H9 (cell line): ENCODE measurements around the gene TTC9B. TPM values are rescaled to one million over a fixed set of nuclear protein-coding genes. Genes with fewer than 3 reads are reported as not detected.

ENCODE experiments used
- DNase-seq: peaks from one replicate; pipeline ENCODE4 v3.0.0-alpha.2; 2017
- H2AFZ ChIP-seq: one replicate; pipeline ENCODE4 v1.6.1; 2013; ENCODE audit warnings: mild to moderate bottlenecking, low read length, control low read depth, moderate library complexity
- H2AK5ac ChIP-seq: 2 replicates; pipeline ENCODE4 v1.6.1; 2013; ENCODE audit warnings: low read length, control low read depth, mixed read lengths; ENCODE audit not compliant: insufficient read length
- H2BK120ac ChIP-seq: one replicate; pipeline ENCODE4 v1.6.1; 2013; ENCODE audit warnings: low read depth, mild to moderate bottlenecking, low read length, control low read depth, inconsistent platforms; ENCODE audit not compliant: poor library complexity, severe bottlenecking
- H2BK12ac ChIP-seq: 2 replicates; pipeline ENCODE4 v1.6.1; 2013; ENCODE audit warnings: low read length, control low read depth, mixed read lengths, low read depth; ENCODE audit not compliant: insufficient read length
- H2BK15ac ChIP-seq: 2 replicates; pipeline ENCODE4 v1.6.1; 2013; ENCODE audit warnings: low read depth, low read length, control low read depth
- H2BK20ac ChIP-seq: one replicate; pipeline ENCODE4 v1.6.1; 2013; ENCODE audit warnings: low read depth, mild to moderate bottlenecking, low read length, control low read depth, inconsistent platforms; ENCODE audit not compliant: poor library complexity, severe bottlenecking
- H2BK5ac ChIP-seq: 2 replicates; pipeline ENCODE4 v1.6.1; 2013; ENCODE audit warnings: low read length, control low read depth, mixed read lengths; ENCODE audit not compliant: insufficient read length
- H3K14ac ChIP-seq: 2 replicates; pipeline ENCODE4 v1.6.1; 2013; ENCODE audit warnings: low read length, control low read depth; ENCODE audit not compliant: insufficient read depth
- H3K18ac ChIP-seq: 2 replicates; pipeline ENCODE4 v1.6.1; 2013; ENCODE audit warnings: low read depth, mild to moderate bottlenecking, mixed read lengths, low read length, control low read depth; ENCODE audit not compliant: insufficient read length
- H3K23ac ChIP-seq: 2 replicates; pipeline ENCODE4 v1.6.1; 2013; ENCODE audit warnings: low read length, control low read depth, mixed read lengths, low read depth; ENCODE audit not compliant: insufficient read length
- H3K23me2 ChIP-seq: 2 replicates; pipeline ENCODE4 v1.6.1; 2013; ENCODE audit warnings: low read depth, mild to moderate bottlenecking, mixed read lengths, low read length, control low read depth; ENCODE audit not compliant: insufficient read length, poor library complexity, severe bottlenecking
- H3K27ac ChIP-seq: 2 replicates; pipeline ENCODE4 v1.5.1; 2013; ENCODE audit warnings: low read length, control low read depth, mixed read lengths, low read depth; ENCODE audit not compliant: insufficient read length
- H3K27me3 ChIP-seq: 2 replicates; pipeline ENCODE4 v1.6.1; 2013; ENCODE audit warnings: low read length, control low read depth, inconsistent platforms; ENCODE audit not compliant: insufficient read depth
- H3K4ac ChIP-seq: 2 replicates; pipeline ENCODE4 v1.6.1; 2013; ENCODE audit warnings: low read depth, mild to moderate bottlenecking, control low read depth, inconsistent platforms, low read length, moderate library complexity
- H3K4me1 ChIP-seq: 2 replicates; pipeline ENCODE4 v1.6.1; 2013; ENCODE audit warnings: low read length, control low read depth, inconsistent platforms; ENCODE audit not compliant: insufficient read depth
- H3K4me2 ChIP-seq: 2 replicates; pipeline ENCODE4 v1.6.1; 2013; ENCODE audit warnings: low read length, control low read depth, mixed read lengths; ENCODE audit not compliant: insufficient read length, insufficient read depth
- H3K56ac ChIP-seq: 2 replicates; pipeline ENCODE4 v1.6.1; 2013; ENCODE audit warnings: low read depth, mild to moderate bottlenecking, mixed read lengths, low read length, control low read depth; ENCODE audit not compliant: insufficient read length
- H3K79me1 ChIP-seq: 2 replicates; pipeline ENCODE4 v1.6.1; 2013; ENCODE audit warnings: low read depth, mild to moderate bottlenecking, moderate library complexity, low read length, control low read depth, inconsistent platforms; ENCODE audit not compliant: insufficient read depth, poor library complexity, severe bottlenecking
- H3K79me2 ChIP-seq: 2 replicates; pipeline ENCODE4 v1.6.1; 2013; ENCODE audit warnings: low read length, control low read depth, inconsistent platforms; ENCODE audit not compliant: insufficient read depth
- H3K9ac ChIP-seq: 2 replicates; pipeline ENCODE4 v1.6.1; 2013; ENCODE audit warnings: low read length, control low read depth, mixed read lengths; ENCODE audit not compliant: insufficient read length; ENCODE audit errors: extremely low read depth
- H3K9me3 ChIP-seq: one replicate; pipeline ENCODE4 v1.6.1; 2013; ENCODE audit warnings: low read depth, low read length, inconsistent platforms; ENCODE audit not compliant: control insufficient read depth
- H3T11ph ChIP-seq: one replicate; pipeline ENCODE4 v1.6.1; 2013; ENCODE audit warnings: mild to moderate bottlenecking, low read length, control low read depth, inconsistent platforms
- H4K20me1 ChIP-seq: one replicate; pipeline ENCODE4 v1.6.1; 2013; ENCODE audit not compliant: control insufficient read depth, insufficient read length, insufficient read depth
- H4K5ac ChIP-seq: 2 replicates; pipeline ENCODE4 v1.6.1; 2013; ENCODE audit warnings: low read depth, mild to moderate bottlenecking, mixed read lengths, low read length, control low read depth; ENCODE audit not compliant: insufficient read length
- H4K8ac ChIP-seq: replicated peaks from 2 replicates; pipeline ENCODE4 v1.6.1; 2013; ENCODE audit warnings: low read length, control low read depth, mixed read lengths, low read depth; ENCODE audit not compliant: insufficient read length
- H4K91ac ChIP-seq: 2 replicates; pipeline ENCODE4 v1.6.1; 2013; ENCODE audit warnings: low read depth, mild to moderate bottlenecking, moderate library complexity, mixed read lengths, low read length, control low read depth; ENCODE audit not compliant: insufficient read length
- H3K27ac Mint-ChIP-seq, 3 experiments: 2 replicates in 2 of 3; 3 replicates in 1 of 3; pipeline ENCODE4 v1.8.0; 2020 to 2021; ENCODE audit warnings: mixed read lengths in 3 of 3, mild to moderate bottlenecking in 1 of 3, moderate library complexity in 1 of 3
- H3K27me3 Mint-ChIP-seq: 2 replicates; pipeline ENCODE4 v1.8.0; 2021; ENCODE audit warnings: low read depth, mild to moderate bottlenecking, moderate library complexity, mixed read lengths
- H3K36me3 Mint-ChIP-seq, 3 experiments: 2 replicates in 2 of 3; 3 replicates in 1 of 3; pipeline ENCODE4 v1.8.0; 2020 to 2021; ENCODE audit warnings: low read depth in 3 of 3, mixed read lengths in 3 of 3; ENCODE audit not compliant: insufficient read depth in 1 of 3
- H3K4me1 Mint-ChIP-seq, 2 experiments: 2 replicates each; pipeline ENCODE4 v1.8.0; 2020; ENCODE audit warnings: mixed read lengths in 2 of 2
- H3K4me3 Mint-ChIP-seq, 2 experiments: 2 replicates in 1 of 2; 3 replicates in 1 of 2; pipeline ENCODE4 v1.8.0; 2020 to 2021; ENCODE audit warnings: mild to moderate bottlenecking in 2 of 2, mixed read lengths in 2 of 2, moderate library complexity in 1 of 2
- H3K9me3 Mint-ChIP-seq, 2 experiments: 2 replicates in 1 of 2; 3 replicates in 1 of 2; pipeline ENCODE4 v1.8.0; 2020; ENCODE audit warnings: mild to moderate bottlenecking in 2 of 2, mixed read lengths in 2 of 2, moderate library complexity in 1 of 2
- CTCF ChIP-seq: fragments of 200-600 bp; sonication (generic); conservative IDR thresholded peaks from 3 replicates; pipeline ENCODE4 v1.8.0; 2021; ENCODE audit warnings: antibody characterized with exemption, mild to moderate bottlenecking
- whole genome bisulfite sequencing: extraction: QIAGEN DNeasy Blood & Tissue Kit; methylation state at CpG from one replicate; pipeline ENCODE4 v1.1.7; 2013; ENCODE audit warnings: missing lambda C conversion rate, low lambda C conversion rate, mixed read lengths; ENCODE audit not compliant: insufficient read length; ENCODE audit errors: extremely low coverage; 5-methylcytosine and 5-hydroxymethylcytosine counted together
- total RNA-seq: library from RNA; stranded (reverse); gene quantifications from 2 replicates; pipeline ENCODE4 v1.2.1, GENCODE V29; 2021

The TTC9B gene
- total RNA-seq, 1 experiment from 2014 or later = 0.15 TPM

- Histone ChIP-seq H4K91ac (no peak overlapping the region), H3K27me3 (no peaks in the 10 kb centered on the region), H3K4me2 (no peak overlapping the region), H2BK12ac (no peak overlapping the region), H2BK15ac (no peak overlapping the region), H3K23me2 (no peaks in the 10 kb centered on the region), H3K56ac (no peak overlapping the region), H3K14ac (no peak overlapping the region), H2BK5ac (no peak overlapping the region), H3K79me1 (peaks cover 2% of the 10 kb centered on the region), H3K27ac (no peak overlapping the region), H2BK120ac (no peak overlapping the region), H3K4ac (no peak overlapping the region), H4K5ac (no peak overlapping the region), H2AK5ac (no peak overlapping the region), H3K79me2 (no peaks in the 10 kb centered on the region), H2BK20ac (no peak overlapping the region), H4K20me1 (peaks cover 2% of the 10 kb centered on the region), H4K8ac (no peak overlapping the region), H3K18ac (no peak overlapping the region), H3K23ac (no peak overlapping the region), H3K4me1 (peaks cover 2% of the 10 kb centered on the region; the same call in 1 of the 2 replicates), H3K9ac (no peak overlapping the region), H3T11ph (no peak overlapping the region), H3K9me3 (no peaks in the 10 kb centered on the region), H2AFZ (no peak overlapping the region)
- no peak overlapping the region for H3K4me3 Mint-ChIP-seq
- H3K27ac Mint-ChIP-seq = peak overlapping the region in 1 of 3 experiments; percentile 93; a peak in 2 of 7 replicates
- peaks cover 18 to 60% (median 40%) of the 10 kb centered on the region in 3 experiments for H3K36me3 Mint-ChIP-seq
- DNase-seq = no peak
- H3K4me1 Mint-ChIP-seq = peaks cover 16 to 19% of the 10 kb centered on the region in 2 experiments
- WGBS = no CpG with 5 or more reads among the region's 4 CpGs
- no peak for TF ChIP-seq CTCF
- no peaks in the 10 kb centered on the region for H3K27me3 Mint-ChIP-seq
- no peaks in the 10 kb centered on the region for H3K9me3 Mint-ChIP-seq
Observed at GRCh38 chr19:40251991-40252390, 33.8 kb upstream of the TTC9B start.
